ENCODE measurements around the gene EDRF1.

EDRF1 gene

DNA sequence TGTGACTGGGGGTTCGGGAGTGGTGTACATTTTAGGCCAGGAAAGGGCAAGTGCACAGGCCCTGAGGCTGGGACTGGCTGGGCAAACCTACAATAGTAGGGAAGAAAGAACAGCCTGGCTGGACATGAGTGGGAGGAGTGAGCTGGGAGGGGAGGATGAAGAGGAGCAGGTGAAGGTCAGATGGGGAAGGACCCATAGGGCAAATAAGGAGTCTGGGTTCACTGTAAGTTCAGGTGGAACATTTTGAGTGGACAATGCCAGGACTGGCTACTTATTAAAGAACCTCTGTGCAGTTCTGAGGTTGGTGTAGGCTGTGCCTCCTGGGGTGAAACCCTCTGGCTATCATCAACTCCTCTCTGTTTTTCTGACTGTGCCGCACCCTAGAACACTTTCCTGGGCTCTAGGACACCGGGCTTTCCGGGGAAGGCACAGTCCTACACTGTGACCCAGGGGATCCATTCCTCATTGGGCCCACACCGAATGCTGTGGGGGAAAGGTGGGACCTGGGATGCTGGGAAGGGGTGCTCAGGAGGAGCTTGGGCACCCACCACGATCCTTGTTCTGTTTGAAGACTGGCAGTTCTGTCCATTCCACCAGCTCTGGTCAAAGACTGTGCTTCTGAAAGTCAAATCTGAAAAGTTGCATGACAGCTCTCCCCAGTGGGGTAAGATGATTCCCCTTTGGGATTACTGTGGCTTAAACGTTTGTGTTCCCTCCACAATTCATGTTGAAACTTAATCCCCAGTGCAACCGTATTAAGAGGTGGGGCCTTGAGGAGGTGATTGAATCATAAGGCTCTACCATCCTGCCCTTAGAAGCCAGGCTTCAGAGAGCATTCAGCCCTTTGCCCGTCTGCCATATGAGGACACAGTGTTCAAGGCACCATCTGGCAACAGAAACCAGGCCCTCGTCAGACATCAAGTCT, 60.2 kb downstream of the EDRF1 start:
- DNase-seq, result no peak
- in situ Hi-C loops (cut with HindIII; ENCODE audit: low pct_ligation_motif_present, low pct_unique_long_range_greater_than_20kb, low sequenced_read_pairs), result no loop called here

DNA sequence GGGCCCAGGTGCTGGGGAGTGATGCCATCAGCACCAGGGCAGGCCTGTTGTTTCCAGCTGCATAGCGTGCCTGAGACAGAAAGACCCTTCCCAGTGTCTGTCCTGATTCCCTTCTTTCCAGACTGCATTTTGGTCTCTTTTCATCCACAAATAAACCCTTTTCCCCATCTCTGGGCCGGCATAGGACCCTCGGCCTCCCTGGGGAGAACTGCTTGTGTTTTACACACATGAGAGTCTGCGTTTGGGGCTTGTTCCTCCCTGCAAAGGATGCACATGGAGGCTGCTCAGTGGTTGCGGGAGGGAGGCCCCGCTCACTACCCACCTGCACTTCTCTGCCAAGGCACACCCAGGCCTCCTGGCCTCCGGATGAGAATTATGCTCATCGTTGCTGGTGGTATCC, 61.9 kb downstream of the EDRF1 start:
- no peak for DNase-seq
- in situ Hi-C loops (cut with HindIII; ENCODE audit: low pct_ligation_motif_present, low pct_unique_long_range_greater_than_20kb, low sequenced_read_pairs), result no loop called here

GRCh38 chr10:125782054-125782453, 62.5 kb downstream of the EDRF1 start:
- DNase-seq, result no peak
- in situ Hi-C loops (cut with HindIII; ENCODE audit: low pct_ligation_motif_present, low pct_unique_long_range_greater_than_20kb, low sequenced_read_pairs), result no loop called here

GRCh38 chr10:125782616-125783015, 63.1 kb downstream of the EDRF1 start:
- in situ Hi-C loops (cut with HindIII; ENCODE audit: low pct_ligation_motif_present, low pct_unique_long_range_greater_than_20kb, low sequenced_read_pairs), result no loop called here
- DNase-seq, result no peak

- DNase-seq, result no peak
- in situ Hi-C loops (cut with HindIII; ENCODE audit: low pct_ligation_motif_present, low pct_unique_long_range_greater_than_20kb, low sequenced_read_pairs), result no loop called here
Observed at GRCh38 chr10:125783408-125783807, 63.9 kb downstream of the EDRF1 start.

DNA sequence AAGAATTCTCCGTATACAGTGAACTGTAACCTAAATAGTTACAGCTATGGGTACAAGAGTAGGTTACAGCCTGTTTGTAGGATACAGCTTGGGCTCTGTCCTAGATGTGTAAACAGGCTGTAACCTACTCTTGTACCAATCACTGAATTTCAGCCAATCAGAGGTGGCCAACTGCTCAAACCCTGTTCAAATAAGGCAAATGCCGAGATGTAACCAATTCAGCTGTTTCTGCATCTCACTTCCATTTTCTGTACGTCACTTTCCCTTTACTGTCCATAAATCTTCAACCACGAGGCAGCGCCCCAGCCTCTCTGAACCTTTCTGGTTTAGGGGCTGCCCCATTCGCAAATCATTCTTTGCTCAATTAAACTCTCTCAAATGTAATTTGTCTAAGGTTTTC, 64.4 kb downstream of the EDRF1 start:
- no peak for DNase-seq
- in situ Hi-C loops (cut with HindIII; ENCODE audit: low pct_ligation_motif_present, low pct_unique_long_range_greater_than_20kb, low sequenced_read_pairs), result no loop called here

- DNase-seq, result no peak
- in situ Hi-C loops (cut with HindIII; ENCODE audit: low pct_ligation_motif_present, low pct_unique_long_range_greater_than_20kb, low sequenced_read_pairs), result no loop called here
Observed at GRCh38 chr10:125785791-125786190, 66.3 kb downstream of the EDRF1 start.

- no peak for DNase-seq
- in situ Hi-C loops (cut with HindIII; ENCODE audit: low pct_ligation_motif_present, low pct_unique_long_range_greater_than_20kb, low sequenced_read_pairs), result no loop called here
Observed at GRCh38 chr10:125788156-125789034, 68.9 kb downstream of the EDRF1 start.

- in situ Hi-C loops (cut with HindIII; ENCODE audit: low pct_ligation_motif_present, low pct_unique_long_range_greater_than_20kb, low sequenced_read_pairs), result no loop called here
- no peak for DNase-seq
Observed at GRCh38 chr10:125792342-125793300, 73.1 kb downstream of the EDRF1 start.

- no peak for DNase-seq
- in situ Hi-C loops (cut with HindIII; ENCODE audit: low pct_ligation_motif_present, low pct_unique_long_range_greater_than_20kb, low sequenced_read_pairs), result no loop called here
Observed at GRCh38 chr10:125795128-125795527, 75.6 kb downstream of the EDRF1 start.

DNA sequence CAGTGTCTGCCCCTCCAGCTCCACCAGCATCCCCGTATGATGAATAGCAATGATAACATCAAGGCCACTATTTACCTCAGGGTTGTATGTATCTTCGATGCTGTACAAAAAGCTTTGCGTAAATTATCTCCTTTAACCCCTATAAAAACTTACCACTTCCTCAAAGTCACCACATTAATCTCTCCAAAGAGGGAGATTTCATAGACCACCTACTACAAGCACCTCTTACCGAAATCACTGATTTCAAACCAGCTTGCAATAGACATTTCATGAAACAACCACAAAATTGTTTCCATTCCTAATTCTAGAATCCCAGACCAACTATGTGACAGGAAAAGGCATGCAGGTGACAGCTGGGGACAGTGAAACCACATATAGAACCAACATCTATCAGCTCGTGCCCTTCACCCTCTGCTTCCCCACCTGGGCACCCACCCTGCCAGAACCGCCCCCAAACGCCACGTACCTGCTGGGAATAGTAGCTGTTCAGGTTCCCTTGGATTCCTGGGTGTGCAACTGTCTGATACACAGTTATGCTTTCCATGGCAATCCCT, 76.2 kb downstream of the EDRF1 start:
- in situ Hi-C loops (cut with HindIII; ENCODE audit: low pct_ligation_motif_present, low pct_unique_long_range_greater_than_20kb, low sequenced_read_pairs), result no loop called here
- no peak for DNase-seq

DNA sequence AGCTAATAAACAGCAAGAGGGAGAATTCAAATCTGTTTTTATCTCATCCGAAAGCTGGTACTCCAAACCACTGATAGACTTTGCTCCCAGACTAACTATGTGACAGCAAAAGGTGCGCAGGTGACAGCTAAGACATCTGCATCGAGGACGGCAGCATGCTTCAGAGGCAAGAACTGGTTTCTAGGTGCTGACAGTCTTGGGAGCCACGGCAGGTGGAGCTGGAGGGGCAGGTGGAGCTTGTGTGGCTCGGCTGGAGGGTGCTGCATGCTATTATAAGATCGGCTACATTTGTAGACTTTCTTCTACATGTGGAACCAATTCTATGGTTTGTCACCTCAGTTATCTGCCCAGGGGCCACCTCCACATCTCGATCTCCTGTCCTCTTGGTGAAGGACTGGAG, 77.9 kb downstream of the EDRF1 start:
- no peak for DNase-seq
- in situ Hi-C loops (cut with HindIII; ENCODE audit: low pct_ligation_motif_present, low pct_unique_long_range_greater_than_20kb, low sequenced_read_pairs), result no loop called here

- in situ Hi-C loops (cut with HindIII; ENCODE audit: low pct_ligation_motif_present, low pct_unique_long_range_greater_than_20kb, low sequenced_read_pairs), result no loop called here
- DNase-seq, result peak; percentile 68
Observed at GRCh38 chr10:125797994-125798662, 78.6 kb downstream of the EDRF1 start.

- in situ Hi-C loops (cut with HindIII; ENCODE audit: low pct_ligation_motif_present, low pct_unique_long_range_greater_than_20kb, low sequenced_read_pairs), result no loop called here
- no peak for DNase-seq
Observed at GRCh38 chr10:125799451-125800182, 80.1 kb downstream of the EDRF1 start.

- in situ Hi-C loops (cut with HindIII; ENCODE audit: low pct_ligation_motif_present, low pct_unique_long_range_greater_than_20kb, low sequenced_read_pairs), result no loop called here
Observed at GRCh38 chr10:125801574-125801973, 82.1 kb downstream of the EDRF1 start.

GRCh38 chr10:125802131-125802530, 82.6 kb downstream of the EDRF1 start:
- no peak for DNase-seq

More at GRCh38 chr10:125801574-125801973, 82.1 kb downstream of the EDRF1 start:
- DNase-seq, result no peak

GRCh38 chr10:125802739-125803138, 83.2 kb downstream of the EDRF1 start:
- in situ Hi-C loops (cut with HindIII; ENCODE audit: low pct_ligation_motif_present, low pct_unique_long_range_greater_than_20kb, low sequenced_read_pairs), result no loop called here
- no peak for DNase-seq

More at GRCh38 chr10:125802131-125802530, 82.6 kb downstream of the EDRF1 start:
- in situ Hi-C loops (cut with HindIII; ENCODE audit: low pct_ligation_motif_present, low pct_unique_long_range_greater_than_20kb, low sequenced_read_pairs), result no loop called here
